K562 (cell line): ENCODE results near the gene ZFP36. TPM values are rescaled to one million over a fixed set of nuclear protein-coding genes. Genes with fewer than 3 reads are reported as not detected.
A peak's percentile ranks its signal among the peaks of the same experiment; 100 is the strongest.

Experiments used
- ARHGAP35 ChIP-seq: fragments of 450-650 bp; IDR thresholded peaks from 2 replicates; pipeline ENCODE4 v1.6.1; 2018; ENCODE audit not compliant: partially characterized antibody
- ASH1L ChIP-seq: fragments of 450-650 bp; IDR thresholded peaks from 2 replicates; pipeline ENCODE4 v1.6.1; 2018; ENCODE audit warnings: borderline replicate concordance, mild to moderate bottlenecking, low read depth; ENCODE audit not compliant: partially characterized antibody
- CEBPB ChIP-seq: fragments of 450-650 bp; IDR thresholded peaks from 2 replicates; pipeline ENCODE4 v1.6.1; 2016; ENCODE audit warnings: missing genetic modification characterization, missing compliant biosample characterization
- CEBPG ChIP-seq, 3 experiments: fragments of 200-800 bp in 1 of 3; sonication (Bioruptor generic) in 1 of 3; sonication (generic) in 1 of 3; formaldehyde crosslinking in 1 of 3; IDR thresholded peaks in 2 of 3; conservative IDR thresholded peaks in 1 of 3; 2 replicates each; pipeline versions ENCODE4 v1.6.1 to v1.8.0; 2016 to 2022; ENCODE audit warnings: missing compliant biosample characterization in 2 of 3, missing genetic modification characterization in 2 of 3, mild to moderate bottlenecking in 1 of 3, missing genetic modification reagents in 1 of 3
- ETV6 ChIP-seq, 3 experiments: fragments of 150-350 bp in 1 of 3; sonication (generic) in 1 of 3; formaldehyde crosslinking in 1 of 3; IDR thresholded peaks; 2 replicates each; pipeline versions ENCODE4 v1.6.1 to v1.8.0; 2014 to 2022; ENCODE audit warnings: borderline replicate concordance in 2 of 3, low read depth in 2 of 3, antibody characterized with exemption in 1 of 3, low read length in 1 of 3, mild to moderate bottlenecking in 1 of 3, missing genetic modification reagents in 1 of 3
- FOXK2 ChIP-seq, 2 experiments: fragments of 450-650 bp; IDR thresholded peaks in 1 of 2; conservative IDR thresholded peaks in 1 of 2; 2 replicates each; pipeline ENCODE4 v1.6.1; 2016; ENCODE audit warnings: low read depth in 2 of 2, mild to moderate bottlenecking in 1 of 2
- FOXP1 ChIP-seq: sonication (generic); formaldehyde crosslinking; IDR thresholded peaks from 2 replicates; pipeline ENCODE4 v1.8.0; 2022; ENCODE audit warnings: mild to moderate bottlenecking, missing genetic modification reagents
- GATAD2B ChIP-seq: fragments of 450-650 bp; IDR thresholded peaks from 2 replicates; pipeline ENCODE4 v1.6.1; 2017; ENCODE audit warnings: mild to moderate bottlenecking, borderline replicate concordance
- HNRNPLL ChIP-seq: fragments of 200-400 bp; formaldehyde crosslinking; IDR thresholded peaks from 2 replicates; pipeline ENCODE4 v1.6.1; 2017; ENCODE audit warnings: low read length, low read depth, mild to moderate bottlenecking; ENCODE audit not compliant: poor library complexity, severe bottlenecking
- ILK ChIP-seq: fragments of 450-650 bp; IDR thresholded peaks from 2 replicates; pipeline ENCODE4 v1.6.1; 2016; ENCODE audit warnings: missing genetic modification characterization, low read depth, mild to moderate bottlenecking, missing compliant biosample characterization, moderate library complexity, borderline replicate concordance
- KDM4B ChIP-seq, 2 experiments: fragments of 450-650 bp in 1 of 2; sonication (generic) in 1 of 2; IDR thresholded peaks; 2 replicates each; pipeline ENCODE4 v1.6.1; 2016 to 2017; ENCODE audit warnings: borderline replicate concordance in 2 of 2, antibody characterized with exemption in 1 of 2, low read depth in 1 of 2, mild to moderate bottlenecking in 1 of 2
- NCOA2 ChIP-seq, 2 experiments: fragments of 450-650 bp; IDR thresholded peaks; 2 replicates each; pipeline ENCODE4 v1.6.1; 2018; ENCODE audit warnings: mild to moderate bottlenecking in 2 of 2, moderate library complexity in 1 of 2; ENCODE audit not compliant: partially characterized antibody in 2 of 2
- NCOR1 ChIP-seq: fragments of 450-650 bp; IDR thresholded peaks from 2 replicates; pipeline ENCODE4 v1.6.1; 2016; ENCODE audit warnings: mild to moderate bottlenecking, moderate library complexity
- POLR2A ChIP-seq: fragments of 450-650 bp; conservative IDR thresholded peaks from 2 replicates; pipeline ENCODE4 v1.6.1; 2016
- POLR2AphosphoS5 ChIP-seq: IDR thresholded peaks from 2 replicates; pipeline ENCODE4 v1.6.1; 2011; ENCODE audit warnings: mild to moderate bottlenecking, low read depth, low read length, moderate library complexity; ENCODE audit not compliant: control insufficient read depth, insufficient read depth
- PYGO2 ChIP-seq: fragments of 450-650 bp; IDR thresholded peaks from 2 replicates; pipeline ENCODE4 v1.6.1; 2016; ENCODE audit warnings: mild to moderate bottlenecking, missing genetic modification characterization, moderate library complexity, missing compliant biosample characterization
- RBM14 ChIP-seq: fragments of 200-400 bp; formaldehyde crosslinking; IDR thresholded peaks from 2 replicates; pipeline ENCODE4 v1.6.1; 2018; ENCODE audit warnings: low read depth, mild to moderate bottlenecking, low read length, moderate library complexity, borderline replicate concordance; ENCODE audit not compliant: insufficient read depth
- SMARCC2 ChIP-seq: fragments of 450-650 bp; IDR thresholded peaks from 2 replicates; pipeline ENCODE4 v1.6.1; 2017; ENCODE audit warnings: antibody characterized with exemption, moderate library complexity, mild to moderate bottlenecking, low read depth
- ZNF408 ChIP-seq: fragments of 250-450 bp; sonication (Bioruptor Pico); IDR thresholded peaks from 2 replicates; pipeline ENCODE4 v1.4.0; 2020; ENCODE audit warnings: low read depth, mild to moderate bottlenecking, moderate library complexity
- ZNF589 ChIP-seq: fragments of 200-800 bp; sonication (Bioruptor generic); IDR thresholded peaks from 2 replicates; pipeline ENCODE4 v1.6.1; 2016; ENCODE audit warnings: low read depth, missing genetic modification characterization, missing compliant biosample characterization
- polyA plus RNA-seq, 8 experiments: library from polyadenylated mRNA; depleted of rRNA in 4 of 8; stranded (reverse) in 5 of 8; unstranded in 3 of 8; fragments of >200 nt; fragmentation: Nextera tagmentation in 2 of 8; fragmentation: Illumina TruSeq in 1 of 8; extraction: Ambion mirVana in 2 of 8; extraction: Trizol in 1 of 8; gene quantifications; 2 replicates each; pipeline versions ENCODE4 v1.2.1 to v1.2.3, GENCODE V29; 2011 to 2014; ENCODE audit warnings: inconsistent platforms in 1 of 8, missing spikeins in 1 of 8
- total RNA-seq, 7 experiments: library from RNA; depleted of rRNA in 6 of 7; stranded (reverse); fragments of >200 nt in 6 of 7; fragmentation: Illumina TruSeq in 2 of 7; extraction: Trizol in 2 of 7; gene quantifications; 2 replicates each; pipeline versions ENCODE4 v1.2.1 to v1.2.3, GENCODE V29; 2011 to 2021; ENCODE audit warnings: low replicate concordance in 1 of 7
- TF ChIP-seq, protein P1 (sequence below): sonication (generic); formaldehyde crosslinking; IDR thresholded peaks from 2 replicates; pipeline ENCODE4 v1.8.1; 2023; ENCODE audit warnings: mild to moderate bottlenecking, missing genetic modification reagents
- TF ChIP-seq, protein P2 (sequence below): IDR thresholded peaks from 2 replicates; pipeline ENCODE4 v1.6.1; 2011; ENCODE audit not compliant: insufficient read length; ENCODE audit errors: extremely low read depth
- TF ChIP-seq, protein P3 (sequence below): IDR thresholded peaks from 2 replicates; pipeline ENCODE4 v1.6.1; 2016; ENCODE audit warnings: missing genetic modification characterization, missing compliant biosample characterization

Gene ZFP36
- total and polyA plus RNA-seq, 9 of the 15 experiments (the other 6 are each of a cell fraction or from before 2014, with no cell fraction given), result 1.0 to 20.1 (median 3.5) TPM

DNA sequence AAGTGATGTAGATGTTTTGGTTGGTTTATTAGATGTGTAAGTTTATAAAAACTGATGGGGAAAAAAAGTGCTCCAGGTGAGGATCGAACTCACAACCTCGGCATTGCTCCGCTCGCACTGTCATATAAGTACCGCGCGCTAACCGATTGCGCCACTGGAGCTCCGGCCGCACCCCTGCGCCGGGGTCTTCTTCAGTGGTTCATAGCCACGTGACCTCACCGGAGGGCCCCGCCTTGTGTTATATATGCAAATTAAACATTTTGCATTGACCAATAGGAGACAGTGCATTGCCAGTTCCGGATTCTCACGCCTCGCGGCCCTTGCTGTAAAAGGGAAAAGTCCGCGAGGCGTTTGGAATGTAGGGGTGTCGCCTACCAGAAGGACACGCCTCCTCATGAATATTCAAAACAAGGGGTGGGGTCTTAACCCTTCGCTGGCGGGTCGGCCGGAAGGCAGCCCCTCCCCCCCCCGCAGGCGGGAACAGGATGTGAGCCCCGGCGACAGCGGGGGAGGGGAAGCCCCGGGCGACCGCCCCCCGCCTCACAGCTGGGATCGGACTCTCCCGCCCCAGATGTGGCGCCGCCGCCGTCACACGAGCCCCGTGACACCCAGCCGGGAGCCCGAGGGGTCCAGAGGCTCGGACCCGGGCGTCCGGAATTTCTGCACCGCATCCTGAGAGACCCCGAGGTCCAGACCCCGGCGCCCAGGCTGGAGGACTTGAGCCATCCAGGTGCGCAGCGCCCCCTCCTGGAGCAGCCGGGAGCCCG is 5.6 kb downstream of the ZFP36 start, which contains the start of gene PLEKHG2 (continued):
- TF ChIP-seq NCOA2 (IDR thresholded peaks at IDR 0.05; ENCODE audit: partially characterized antibody in 2 of 2) (no peak), RBM14 (no peak), SMARCC2 (no peak; the same call in 1 of the 2 replicates), KDM4B (IDR thresholded peaks at IDR 0.05; ENCODE audit: borderline replicate concordance in 2 of 2, low read depth in 1 of 2) (no peak; a peak in 1 of 4 replicates), ZNF589 (CRISPR knock-in tag) (peak; percentile 92), NCOR1 (peak; percentile 69), POLR2AphosphoS5 (peak; percentile 53; the same call in 1 of the 2 replicates), HNRNPLL (peak; percentile 44), CEBPB (peak; percentile 99), ZNF408 (no peak), POLR2A (peak; percentile 81), GATAD2B (peak; percentile 95), PYGO2 (tag) (no peak), ETV6 (IDR thresholded peaks at IDR 0.05; ENCODE audit: borderline replicate concordance in 1 of 2, low read depth in 2 of 2, low read length in 1 of 2) (no peak; a peak in 1 of 4 replicates), ETV6 (CRISPR knock-in tag; IDR thresholded peaks at IDR 0.05; ENCODE audit: borderline replicate concordance) (no peak), ARHGAP35 (no peak), FOXK2 (conservative IDR thresholded peaks at IDR 0.05 in 1 of 2, IDR thresholded peaks at IDR 0.05 in 1 of 2; ENCODE audit: low read depth in 2 of 2) (peak; percentile 85 to 88), ASH1L (no peak), FOXP1 (CRISPR knock-in tag) (0 out of 2 replicates have a peak, but pooled peaks have one; percentile 40), ILK (tag) (no peak), CEBPG (CRISPR knock-in tag; IDR thresholded peaks at IDR 0.05) (peak; percentile 98), CEBPG (tag; conservative IDR thresholded peaks at IDR 0.05 in 1 of 2, IDR thresholded peaks at IDR 0.05 in 1 of 2) (peak; percentile 99)
- TF ChIP-seq, protein P1, sequence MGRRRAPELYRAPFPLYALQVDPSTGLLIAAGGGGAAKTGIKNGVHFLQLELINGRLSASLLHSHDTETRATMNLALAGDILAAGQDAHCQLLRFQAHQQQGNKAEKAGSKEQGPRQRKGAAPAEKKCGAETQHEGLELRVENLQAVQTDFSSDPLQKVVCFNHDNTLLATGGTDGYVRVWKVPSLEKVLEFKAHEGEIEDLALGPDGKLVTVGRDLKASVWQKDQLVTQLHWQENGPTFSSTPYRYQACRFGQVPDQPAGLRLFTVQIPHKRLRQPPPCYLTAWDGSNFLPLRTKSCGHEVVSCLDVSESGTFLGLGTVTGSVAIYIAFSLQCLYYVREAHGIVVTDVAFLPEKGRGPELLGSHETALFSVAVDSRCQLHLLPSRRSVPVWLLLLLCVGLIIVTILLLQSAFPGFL (CRISPR knock-in tag), result no peak
- TF ChIP-seq, protein P2, sequence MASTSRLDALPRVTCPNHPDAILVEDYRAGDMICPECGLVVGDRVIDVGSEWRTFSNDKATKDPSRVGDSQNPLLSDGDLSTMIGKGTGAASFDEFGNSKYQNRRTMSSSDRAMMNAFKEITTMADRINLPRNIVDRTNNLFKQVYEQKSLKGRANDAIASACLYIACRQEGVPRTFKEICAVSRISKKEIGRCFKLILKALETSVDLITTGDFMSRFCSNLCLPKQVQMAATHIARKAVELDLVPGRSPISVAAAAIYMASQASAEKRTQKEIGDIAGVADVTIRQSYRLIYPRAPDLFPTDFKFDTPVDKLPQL, result no peak
- TF ChIP-seq, protein P3, sequence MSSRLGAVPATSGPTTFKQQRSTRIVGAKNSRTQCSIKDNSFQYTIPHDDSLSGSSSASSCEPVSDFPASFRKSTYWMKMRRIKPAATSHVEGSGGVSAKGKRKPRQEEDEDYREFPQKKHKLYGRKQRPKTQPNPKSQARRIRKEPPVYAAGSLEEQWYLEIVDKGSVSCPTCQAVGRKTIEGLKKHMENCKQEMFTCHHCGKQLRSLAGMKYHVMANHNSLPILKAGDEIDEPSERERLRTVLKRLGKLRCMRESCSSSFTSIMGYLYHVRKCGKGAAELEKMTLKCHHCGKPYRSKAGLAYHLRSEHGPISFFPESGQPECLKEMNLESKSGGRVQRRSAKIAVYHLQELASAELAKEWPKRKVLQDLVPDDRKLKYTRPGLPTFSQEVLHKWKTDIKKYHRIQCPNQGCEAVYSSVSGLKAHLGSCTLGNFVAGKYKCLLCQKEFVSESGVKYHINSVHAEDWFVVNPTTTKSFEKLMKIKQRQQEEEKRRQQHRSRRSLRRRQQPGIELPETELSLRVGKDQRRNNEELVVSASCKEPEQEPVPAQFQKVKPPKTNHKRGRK (tag), result no peak
